Umbilical cord (tissue), 2 donors: ENCODE measurements around the gene MLPH. TPM values are rescaled to one million over a fixed set of nuclear protein-coding genes. Genes with fewer than 3 reads are reported as not detected.

Source experiments
- DNase-seq: peaks from one replicate; pipeline ENCODE4 v3.0.0-alpha.2; 2015; ENCODE audit warnings: low spot score
- total RNA-seq: library from RNA; depleted of rRNA; stranded (reverse); fragments of >200 nt; gene quantifications from one replicate; pipeline ENCODE4 v1.2.3, GENCODE V29; 2014; ENCODE audit warnings: low replicate concordance; ENCODE audit not compliant: insufficient read depth

Gene MLPH, protein sequence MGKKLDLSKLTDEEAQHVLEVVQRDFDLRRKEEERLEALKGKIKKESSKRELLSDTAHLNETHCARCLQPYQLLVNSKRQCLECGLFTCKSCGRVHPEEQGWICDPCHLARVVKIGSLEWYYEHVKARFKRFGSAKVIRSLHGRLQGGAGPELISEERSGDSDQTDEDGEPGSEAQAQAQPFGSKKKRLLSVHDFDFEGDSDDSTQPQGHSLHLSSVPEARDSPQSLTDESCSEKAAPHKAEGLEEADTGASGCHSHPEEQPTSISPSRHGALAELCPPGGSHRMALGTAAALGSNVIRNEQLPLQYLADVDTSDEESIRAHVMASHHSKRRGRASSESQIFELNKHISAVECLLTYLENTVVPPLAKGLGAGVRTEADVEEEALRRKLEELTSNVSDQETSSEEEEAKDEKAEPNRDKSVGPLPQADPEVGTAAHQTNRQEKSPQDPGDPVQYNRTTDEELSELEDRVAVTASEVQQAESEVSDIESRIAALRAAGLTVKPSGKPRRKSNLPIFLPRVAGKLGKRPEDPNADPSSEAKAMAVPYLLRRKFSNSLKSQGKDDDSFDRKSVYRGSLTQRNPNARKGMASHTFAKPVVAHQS
- total RNA-seq, result 18.5 TPM

- no peak for DNase-seq
Measured at GRCh38 chr2:237486819-237487448, at the start of gene MLPH. Gene MLPH (plus strand): TSS chr2:237487251. CDS start chr2:237493427, 6,176 bp downstream.

DNA sequence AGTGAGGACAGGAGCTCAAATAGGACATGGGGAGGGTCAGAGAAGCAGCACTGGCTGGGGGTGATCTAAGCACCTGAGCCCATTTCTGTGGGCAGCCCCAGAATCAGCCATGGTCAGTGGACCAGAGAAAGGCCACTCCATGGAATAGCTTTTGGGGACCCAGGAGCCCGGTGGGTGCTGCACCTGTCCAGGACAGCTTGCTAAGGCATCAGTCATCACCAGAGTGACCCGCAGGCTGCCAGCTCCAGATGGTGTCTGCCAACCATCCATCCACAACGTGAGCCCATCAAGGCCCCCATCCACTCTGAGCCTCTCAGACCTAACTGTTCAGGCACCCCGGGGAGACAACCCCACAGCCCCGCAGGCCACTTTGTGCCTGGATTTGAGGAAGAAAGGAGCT lies 49.5 kb upstream of the MLPH start:
- no peak for DNase-seq

DNA sequence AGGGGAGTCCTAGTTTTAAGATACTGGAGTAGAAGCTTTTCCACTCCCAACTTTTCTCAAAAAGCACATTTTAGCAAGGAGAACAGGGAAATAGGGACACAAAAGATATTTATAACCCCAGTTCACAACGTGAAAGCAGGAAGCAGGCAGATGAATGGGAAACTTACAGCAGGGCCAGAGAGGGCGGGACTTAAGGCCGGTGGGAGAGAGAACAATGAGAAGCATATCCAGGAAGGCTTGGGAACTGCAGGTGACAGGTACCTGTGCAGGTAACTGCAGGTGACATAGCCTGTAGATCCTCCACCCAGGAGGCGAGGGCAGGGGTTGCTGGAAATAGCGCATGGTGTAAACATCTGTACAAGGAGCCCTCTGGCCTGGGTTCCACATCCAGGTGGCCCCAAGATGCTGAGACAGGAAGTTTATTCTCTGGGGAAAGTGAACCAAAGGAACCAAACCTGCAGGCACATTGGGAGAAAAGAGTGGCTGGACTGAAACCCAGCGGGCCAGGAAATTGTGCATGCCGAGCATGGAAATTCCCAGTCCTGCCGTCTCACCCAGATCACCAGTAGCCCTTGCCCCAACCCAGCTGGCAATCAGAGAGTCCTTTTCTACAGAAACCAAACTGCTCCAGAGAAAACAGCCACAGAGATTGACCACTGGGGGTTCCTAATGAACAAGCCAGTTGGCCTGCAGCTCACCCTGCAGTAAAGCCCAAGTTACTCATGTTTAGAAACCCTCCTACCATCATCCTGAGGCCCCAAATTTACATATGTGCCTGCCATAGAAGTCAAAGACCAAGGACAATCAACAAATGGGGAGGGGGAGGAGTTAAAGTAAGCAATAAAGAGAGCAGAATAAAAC lies 48.7 kb upstream of the MLPH start:
- DNase-seq, result no peak

DNA sequence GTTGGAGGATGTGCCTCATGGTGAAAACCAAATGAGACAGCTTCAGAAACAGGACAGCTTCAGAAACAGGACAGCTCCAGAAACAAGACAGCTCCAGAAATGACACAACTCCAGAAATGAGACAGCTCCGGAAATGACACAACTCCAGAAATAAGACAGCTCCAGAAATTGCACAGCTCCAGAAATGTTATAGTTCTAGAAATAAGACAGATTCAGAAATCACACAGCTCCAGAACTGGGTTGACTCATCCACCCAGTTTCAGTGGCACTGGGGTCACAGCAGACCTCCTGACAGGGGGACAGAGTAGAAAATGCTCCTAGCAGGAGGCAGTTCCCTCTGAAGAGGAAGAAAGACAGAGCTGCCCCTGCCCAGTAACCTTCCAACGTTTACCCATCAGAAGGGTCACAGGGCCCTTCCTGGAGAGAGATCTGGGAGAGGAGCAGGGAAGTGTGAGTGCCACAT lies 46.2 kb upstream of the MLPH start:
- no peak for DNase-seq

DNA sequence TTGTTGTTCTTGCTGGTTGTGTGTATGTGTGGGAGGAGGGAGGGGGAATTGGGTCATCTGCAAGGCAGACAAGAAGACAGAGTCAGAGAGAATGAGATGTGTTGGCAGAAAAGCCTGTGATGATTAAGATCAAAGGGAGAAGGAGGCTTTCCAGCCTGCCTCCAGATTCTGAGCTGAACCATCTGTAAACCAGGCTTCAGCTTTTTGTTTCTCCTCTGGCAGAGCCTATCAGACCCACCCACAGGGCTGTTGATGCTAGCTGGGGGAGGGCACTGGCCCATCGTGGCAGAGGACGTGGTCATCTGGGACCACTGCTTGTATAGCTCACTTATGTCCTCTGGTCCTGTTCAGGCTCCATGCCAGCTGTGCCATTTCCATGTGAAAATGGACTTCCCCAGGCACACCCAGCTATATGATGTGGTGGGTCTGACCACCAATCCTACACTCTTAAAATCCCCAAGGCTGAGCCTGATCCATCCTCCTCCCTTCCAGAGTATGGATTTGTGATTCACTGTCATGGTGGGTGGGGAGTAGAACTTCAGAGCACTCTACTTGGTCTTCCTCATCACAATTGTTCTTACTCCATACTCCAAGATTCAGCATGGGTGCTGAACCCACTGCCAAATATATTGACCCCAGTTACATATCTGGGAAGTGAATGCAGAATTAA lies 45.3 kb upstream of the MLPH start:
- peak; percentile 97 for DNase-seq

GRCh38 chr2:237444071-237444470 lies 43.0 kb upstream of the MLPH start:
- DNase-seq, result peak; percentile 68

DNA sequence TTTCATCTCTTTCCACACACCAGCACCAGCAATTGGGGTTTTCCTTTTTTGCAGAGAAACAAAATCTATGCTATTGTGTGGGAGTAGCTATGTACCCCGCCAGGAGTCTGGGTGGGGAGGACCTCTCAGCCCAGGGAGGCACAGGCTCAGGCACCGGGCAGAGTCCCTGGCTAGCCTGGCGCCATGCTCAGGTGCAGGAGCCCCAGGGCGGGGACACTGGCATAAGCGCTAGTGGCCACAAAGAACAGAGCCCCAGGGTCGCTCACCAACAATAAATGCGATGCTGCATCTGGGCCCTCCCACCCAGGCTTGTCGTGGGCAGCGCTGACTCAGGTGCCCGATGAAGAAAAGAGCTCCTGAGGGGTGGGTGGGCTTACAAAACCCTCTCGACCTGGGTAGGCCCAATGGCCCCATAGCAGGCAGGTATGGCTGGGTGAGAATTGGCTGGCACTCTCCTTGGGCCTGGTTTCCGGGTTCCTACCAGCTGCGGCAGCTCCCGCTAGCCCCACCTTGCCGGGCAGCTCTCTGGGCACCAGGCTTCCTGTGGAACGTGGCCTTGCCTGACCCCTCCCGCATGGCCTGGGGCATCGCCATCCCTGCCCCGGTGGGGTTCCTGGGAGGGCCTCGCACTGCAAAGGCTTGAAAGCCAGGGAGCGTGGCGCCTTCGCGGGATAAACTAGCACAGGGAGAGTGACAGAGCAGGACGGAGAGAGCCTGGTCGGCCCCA lies 41.3 kb upstream of the MLPH start:
- no peak for DNase-seq

GRCh38 chr2:237446338-237446665 lies 40.7 kb upstream of the MLPH start:
- DNase-seq, result no peak

DNA sequence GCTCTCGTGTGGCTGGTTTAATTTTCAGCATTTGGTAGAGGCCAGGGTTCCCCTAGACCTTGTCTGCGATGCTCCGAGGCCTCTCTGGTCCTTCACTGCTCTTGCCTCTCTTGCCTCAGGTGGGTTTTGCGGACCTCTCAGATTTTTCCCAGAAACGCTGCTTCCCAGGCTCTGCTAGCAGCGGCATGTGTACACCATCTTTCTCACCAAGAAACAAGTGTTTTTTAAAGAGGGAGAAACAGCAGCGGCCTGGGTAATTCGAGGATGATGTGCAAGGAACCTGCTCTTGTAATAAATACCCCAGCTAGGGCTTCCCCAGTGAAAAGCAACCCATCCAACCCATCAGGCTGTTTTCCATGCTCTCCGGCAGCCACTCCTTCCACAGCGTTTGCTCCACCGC lies 39.6 kb upstream of the MLPH start:
- DNase-seq, result no peak

DNA sequence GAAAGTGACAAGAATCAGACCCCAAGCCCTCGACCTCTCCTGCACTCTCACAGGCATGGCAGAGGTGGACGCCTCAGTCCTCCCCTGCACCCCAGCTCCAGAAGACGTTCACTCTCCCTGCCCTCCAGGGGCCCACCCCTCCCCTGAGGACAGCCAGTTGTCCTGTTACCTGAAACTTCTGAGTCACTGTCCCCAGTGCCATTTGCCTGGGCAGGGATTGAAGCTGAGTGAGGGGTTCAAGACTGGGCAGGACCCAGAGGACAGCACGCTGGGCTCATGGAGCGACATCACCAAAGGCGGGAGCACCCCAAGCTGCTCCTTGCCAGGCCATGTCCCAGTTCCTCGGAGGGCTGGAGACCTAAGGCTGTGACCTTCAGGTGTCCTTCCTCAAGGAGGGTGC lies 38.9 kb upstream of the MLPH start:
- DNase-seq, result no peak

DNA sequence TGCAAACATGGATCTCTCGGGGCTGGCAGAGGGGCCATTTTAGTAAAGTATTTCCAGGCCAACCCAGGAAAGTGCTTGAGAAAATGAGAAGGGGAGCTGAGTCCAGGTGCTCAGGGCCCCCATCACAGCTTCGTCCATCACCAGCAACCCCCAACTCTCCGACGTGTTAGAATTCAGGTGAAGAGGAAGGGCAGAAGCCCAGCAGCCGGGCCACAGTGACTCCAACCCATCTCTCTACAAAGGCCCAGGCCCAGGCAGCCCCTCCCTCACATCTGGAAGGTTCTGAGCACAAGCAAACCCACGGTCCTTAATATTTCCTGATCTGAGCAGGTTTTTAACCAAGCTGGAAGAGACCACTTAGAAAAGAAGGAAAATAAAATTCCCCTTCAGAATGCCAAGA lies 38.4 kb upstream of the MLPH start:
- no peak for DNase-seq

DNA sequence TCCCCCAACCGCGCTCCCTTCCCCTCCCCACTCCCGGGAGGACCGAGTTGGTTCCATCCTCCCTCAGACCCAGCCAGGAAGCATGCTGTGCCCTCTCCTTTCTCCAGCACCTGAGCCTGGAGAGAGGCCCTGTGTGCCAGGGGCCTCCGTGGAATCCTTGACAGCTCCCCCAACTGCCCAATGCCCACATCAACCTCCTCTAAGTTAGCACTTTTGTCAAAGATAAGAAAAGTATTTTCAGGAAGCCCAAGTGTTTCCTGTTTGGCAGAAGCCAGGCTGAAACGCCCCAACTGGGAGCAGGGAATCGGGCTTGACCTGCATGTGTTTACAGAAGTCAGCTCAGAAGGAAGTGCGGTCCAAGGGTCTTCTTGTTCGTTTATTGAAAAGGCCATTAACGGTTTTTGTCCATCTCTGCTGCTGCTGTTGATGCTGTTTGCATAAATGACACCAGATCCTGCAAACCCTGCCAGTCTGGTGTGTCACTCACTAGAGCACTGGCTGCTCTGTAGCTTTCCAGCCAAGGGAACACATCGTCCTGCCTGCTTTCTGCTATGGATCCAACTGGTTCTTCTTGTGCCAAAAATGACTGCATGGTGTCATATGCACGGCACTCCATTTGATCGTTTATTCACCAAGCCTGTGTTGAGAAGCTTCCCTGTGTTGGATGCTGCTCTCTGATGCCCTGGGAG lies 37.7 kb upstream of the MLPH start:
- DNase-seq, result no peak

GRCh38 chr2:237450108-237450507 lies 36.9 kb upstream of the MLPH start:
- no peak for DNase-seq

GRCh38 chr2:237450583-237450982 lies 36.5 kb upstream of the MLPH start:
- DNase-seq, result no peak

DNA sequence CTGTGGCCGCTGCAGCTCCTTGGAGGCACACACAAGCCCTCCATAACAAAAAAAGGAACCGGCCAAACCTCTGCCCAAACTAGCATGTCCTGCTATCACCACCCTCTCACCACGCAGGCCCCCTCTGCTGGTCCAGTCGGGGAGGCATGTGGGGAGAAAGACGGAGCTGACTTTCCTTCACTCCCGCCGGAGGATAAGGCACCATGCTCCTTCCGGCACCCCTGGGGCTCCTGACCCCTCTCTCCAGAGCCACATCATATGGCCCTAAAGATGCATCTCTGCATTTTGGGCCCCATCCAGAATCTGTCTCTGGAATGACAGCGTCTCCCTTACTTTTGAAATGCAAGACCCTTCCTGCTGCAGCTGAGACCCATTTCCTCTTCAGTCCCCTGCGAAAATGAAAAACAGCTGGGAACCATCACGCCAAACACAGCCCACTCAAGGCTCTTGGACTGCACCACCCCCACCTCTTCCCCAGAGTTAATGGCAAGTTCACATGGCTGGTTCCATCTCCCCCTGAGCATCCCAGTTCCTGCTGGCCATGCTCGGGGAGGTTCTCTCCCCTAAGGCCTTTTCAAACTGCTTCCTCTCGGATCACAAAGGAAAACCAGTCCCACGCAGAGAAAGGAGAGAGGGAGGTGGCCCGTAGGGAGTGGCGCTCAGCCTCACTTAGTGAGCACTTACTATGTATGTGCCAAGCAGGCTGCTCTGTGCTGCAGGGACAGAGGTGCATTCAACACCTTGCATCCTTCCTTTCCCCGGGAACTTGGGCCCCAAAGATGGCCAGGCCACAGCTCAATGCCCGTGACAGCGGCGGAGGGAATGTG lies 35.2 kb upstream of the MLPH start:
- DNase-seq, result peak; percentile 37

DNA sequence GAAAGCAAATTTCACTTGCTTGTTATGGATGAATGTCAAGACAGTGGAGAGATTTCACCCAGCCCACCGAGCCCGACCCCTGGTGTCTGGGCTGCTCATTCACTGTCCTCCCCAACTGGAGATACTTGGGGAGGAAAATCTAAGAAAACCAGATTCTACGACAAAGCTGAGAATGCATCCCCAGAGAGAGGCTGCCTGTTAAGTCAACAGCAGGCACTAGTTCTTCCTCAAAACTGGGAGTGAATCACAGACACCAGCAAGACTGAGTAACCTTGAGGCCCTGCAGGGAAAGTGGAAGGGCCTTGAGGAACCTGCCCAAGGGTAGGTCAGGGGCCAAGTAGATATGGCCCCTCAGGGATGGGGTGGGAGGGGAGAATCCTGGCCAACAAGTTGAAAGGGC lies 34.2 kb upstream of the MLPH start:
- no peak for DNase-seq

DNA sequence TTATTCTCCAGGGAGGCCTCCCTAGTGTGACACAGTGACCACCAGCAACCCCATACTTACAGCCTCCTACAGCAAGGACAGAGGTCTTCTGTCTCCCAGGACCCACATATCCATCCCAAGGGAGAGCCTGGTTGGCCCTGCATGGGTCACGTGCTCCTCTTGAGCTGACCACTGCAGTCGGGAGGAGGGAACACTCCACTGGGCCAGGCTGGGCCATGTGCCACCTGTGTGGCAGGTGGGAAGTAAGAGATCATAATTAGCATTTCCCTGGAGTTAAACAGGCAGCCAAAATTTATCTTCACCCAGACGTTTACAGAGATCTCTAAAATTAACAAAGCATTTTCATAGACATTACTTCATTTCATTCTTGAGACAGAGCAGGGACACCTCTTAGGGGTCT lies 33.4 kb upstream of the MLPH start:
- no peak for DNase-seq

GRCh38 chr2:237455764-237456163 lies 31.3 kb upstream of the MLPH start:
- no peak for DNase-seq

DNA sequence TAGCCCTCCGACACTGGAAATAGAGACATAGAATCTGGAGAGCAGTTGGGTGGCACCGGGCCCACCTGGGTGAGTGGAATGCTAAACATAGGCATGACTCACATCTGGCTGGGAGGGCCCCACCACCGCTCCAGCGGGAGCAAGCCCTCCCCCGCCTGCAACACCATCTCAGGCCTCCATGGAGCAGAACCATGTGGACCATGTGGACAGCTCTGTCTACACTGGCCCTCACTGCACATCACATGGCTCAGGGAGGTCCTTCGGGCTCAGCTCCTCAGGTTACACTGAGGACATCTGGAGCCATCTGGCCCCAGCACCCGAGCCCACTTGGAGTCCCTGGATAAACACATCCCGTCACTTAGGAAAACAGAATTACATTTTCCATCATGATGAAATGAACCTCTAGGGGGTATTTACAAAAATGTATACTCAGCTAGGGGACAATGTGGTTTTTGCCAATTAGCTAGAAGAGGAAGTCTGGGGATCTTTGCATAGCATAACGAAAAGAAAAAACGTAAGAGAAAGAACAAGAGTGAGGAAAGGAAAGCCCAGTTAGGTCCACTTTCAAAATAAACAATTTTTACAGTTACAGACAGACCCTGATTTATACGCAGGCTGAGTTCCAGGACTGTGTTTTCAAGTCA lies 30.7 kb upstream of the MLPH start:
- DNase-seq, result no peak
